K562 (cell line): Measurements from ENCODE around the gene MAD1L1. TPM values are rescaled to one million over a fixed set of nuclear protein-coding genes. Genes with fewer than 3 reads are reported as not detected.

ENCODE experiments used
- BHLHE40 ChIP-seq: IDR thresholded peaks from 2 replicates; pipeline ENCODE4 v1.6.1; 2011; ENCODE audit warnings: low read length, improper control_type of control experiment
- CBX1 ChIP-seq: sonication (generic); IDR thresholded peaks from 2 replicates; pipeline ENCODE4 v1.6.1; 2016; ENCODE audit warnings: antibody characterized with exemption, low read depth, mild to moderate bottlenecking
- EWSR1 ChIP-seq: fragments of 450-650 bp; IDR thresholded peaks from 2 replicates; pipeline ENCODE4 v1.6.1; 2018; ENCODE audit warnings: borderline replicate concordance, mild to moderate bottlenecking, low read depth, moderate library complexity; ENCODE audit not compliant: partially characterized antibody
- PRPF4 ChIP-seq: fragments of 200-400 bp; formaldehyde crosslinking; IDR thresholded peaks from one replicate; pipeline ENCODE4 v1.6.1; 2017; ENCODE audit warnings: low read length, low read depth, mild to moderate bottlenecking; ENCODE audit not compliant: insufficient read depth, poor library complexity, severe bottlenecking
- PTBP1 ChIP-seq: fragments of 200-400 bp; formaldehyde crosslinking; IDR thresholded peaks from 2 replicates; pipeline ENCODE4 v1.6.1; 2017; ENCODE audit warnings: low read depth, low read length
- RBM39 ChIP-seq: fragments of 200-400 bp; formaldehyde crosslinking; optimal IDR thresholded peaks from 2 replicates; pipeline ENCODE3; 2018; ENCODE audit warnings: low read depth, low read length
- SAFB2 ChIP-seq: fragments of 200-400 bp; formaldehyde crosslinking; IDR thresholded peaks from 2 replicates; pipeline ENCODE4 v1.6.1; 2018; ENCODE audit warnings: borderline replicate concordance, low read length, low read depth, moderate library complexity; ENCODE audit not compliant: severe bottlenecking
- SMARCE1 ChIP-seq: fragments of 450-650 bp; IDR thresholded peaks from 2 replicates; pipeline ENCODE4 v1.7.1; 2016; ENCODE audit warnings: mild to moderate bottlenecking
- SMC3 ChIP-seq: conservative IDR thresholded peaks from 2 replicates; pipeline ENCODE4 v1.6.1; 2011; ENCODE audit warnings: low read depth, low read length, improper control_type of control experiment; ENCODE audit not compliant: insufficient read depth
- SPI1 ChIP-seq: IDR thresholded peaks from 2 replicates; pipeline ENCODE4 v1.6.1; 2011; ENCODE audit warnings: low read depth, low read length, control low read depth, borderline replicate concordance
- TCF3 ChIP-seq: sonication (generic); formaldehyde crosslinking; IDR thresholded peaks from 2 replicates; pipeline ENCODE4 v1.4.0; 2020; ENCODE audit warnings: mild to moderate bottlenecking, missing genetic modification reagents
- TCF7L2 ChIP-seq: fragments of 150-350 bp; IDR thresholded peaks from 2 replicates; pipeline ENCODE4 v1.6.1; 2016; ENCODE audit warnings: low read depth, mild to moderate bottlenecking, low read length, moderate library complexity
- TEAD1 ChIP-seq, 2 experiments: fragments of 450-650 bp in 1 of 2; sonication (generic) in 1 of 2; formaldehyde crosslinking; IDR thresholded peaks; 2 replicates each; pipeline versions ENCODE4 v1.4.0 to v1.8.0; 2020 to 2022; ENCODE audit warnings: mild to moderate bottlenecking in 2 of 2, missing genetic modification reagents in 1 of 2
- ZNF23 ChIP-seq: fragments of 250-450 bp; sonication (Bioruptor Pico); IDR thresholded peaks from 2 replicates; pipeline ENCODE4 v1.4.0; 2020; ENCODE audit warnings: mild to moderate bottlenecking
- ZNF507 ChIP-seq: conservative IDR thresholded peaks from 2 replicates; pipeline ENCODE4 v1.6.1; 2017; ENCODE audit warnings: missing genetic modification characterization, missing compliant biosample characterization
- ZZZ3 ChIP-seq: fragments of 450-650 bp; IDR thresholded peaks from 2 replicates; pipeline ENCODE4 v1.6.1; 2016; ENCODE audit warnings: antibody characterized with exemption, mild to moderate bottlenecking, moderate library complexity
- polyA plus RNA-seq, 8 experiments: library from polyadenylated mRNA; depleted of rRNA in 4 of 8; stranded (reverse) in 5 of 8; unstranded in 3 of 8; fragments of >200 nt; fragmentation: Nextera tagmentation in 2 of 8; fragmentation: Illumina TruSeq in 1 of 8; extraction: Ambion mirVana in 2 of 8; extraction: Trizol in 1 of 8; gene quantifications; 2 replicates each; pipeline versions ENCODE4 v1.2.1 to v1.2.3, GENCODE V29; 2011 to 2014; ENCODE audit warnings: inconsistent platforms in 1 of 8, missing spikeins in 1 of 8
- total RNA-seq, 7 experiments: library from RNA; depleted of rRNA in 6 of 7; stranded (reverse); fragments of >200 nt in 6 of 7; fragmentation: Illumina TruSeq in 2 of 7; extraction: Trizol in 2 of 7; gene quantifications; 2 replicates each; pipeline versions ENCODE4 v1.2.1 to v1.2.3, GENCODE V29; 2011 to 2021; ENCODE audit warnings: low replicate concordance in 1 of 7
- TF ChIP-seq, protein P1 (sequence below): sonication (generic); formaldehyde crosslinking; IDR thresholded peaks from 2 replicates; pipeline ENCODE4 v1.8.0; 2022; ENCODE audit warnings: mild to moderate bottlenecking, missing genetic modification reagents, borderline replicate concordance
- TF ChIP-seq, protein P2 (sequence below): IDR thresholded peaks from 3 replicates; pipeline ENCODE4 v1.6.1; 2011; ENCODE audit warnings: borderline replicate concordance, mild to moderate bottlenecking, moderate library complexity; ENCODE audit not compliant: insufficient read length; ENCODE audit errors: extremely low read depth
- TF ChIP-seq, protein P3 (sequence below), 2 experiments: IDR thresholded peaks; 2 replicates each; pipeline ENCODE4 v1.6.1; 2011; ENCODE audit warnings: borderline replicate concordance in 1 of 2, control low read depth in 1 of 2, low read depth in 1 of 2, low read length in 1 of 2, mild to moderate bottlenecking in 1 of 2, mixed read lengths in 1 of 2, moderate library complexity in 1 of 2; ENCODE audit not compliant: insufficient read depth in 1 of 2, insufficient read length in 1 of 2, poor library complexity in 1 of 2, severe bottlenecking in 1 of 2; ENCODE audit errors: extremely low read depth in 1 of 2
- TF ChIP-seq, protein P4 (sequence below): fragments of 250-450 bp; sonication (Bioruptor Pico); IDR thresholded peaks from 2 replicates; pipeline ENCODE4 v1.8.0; 2022; ENCODE audit warnings: moderate library complexity, mild to moderate bottlenecking, inconsistent platforms

MAD1L1 gene
- total and polyA plus RNA-seq, 9 of the 15 experiments (the other 6 are each of a cell fraction or from before 2014, with no cell fraction given), result 1.7 to 89.7 (median 18.0) TPM

DNA sequence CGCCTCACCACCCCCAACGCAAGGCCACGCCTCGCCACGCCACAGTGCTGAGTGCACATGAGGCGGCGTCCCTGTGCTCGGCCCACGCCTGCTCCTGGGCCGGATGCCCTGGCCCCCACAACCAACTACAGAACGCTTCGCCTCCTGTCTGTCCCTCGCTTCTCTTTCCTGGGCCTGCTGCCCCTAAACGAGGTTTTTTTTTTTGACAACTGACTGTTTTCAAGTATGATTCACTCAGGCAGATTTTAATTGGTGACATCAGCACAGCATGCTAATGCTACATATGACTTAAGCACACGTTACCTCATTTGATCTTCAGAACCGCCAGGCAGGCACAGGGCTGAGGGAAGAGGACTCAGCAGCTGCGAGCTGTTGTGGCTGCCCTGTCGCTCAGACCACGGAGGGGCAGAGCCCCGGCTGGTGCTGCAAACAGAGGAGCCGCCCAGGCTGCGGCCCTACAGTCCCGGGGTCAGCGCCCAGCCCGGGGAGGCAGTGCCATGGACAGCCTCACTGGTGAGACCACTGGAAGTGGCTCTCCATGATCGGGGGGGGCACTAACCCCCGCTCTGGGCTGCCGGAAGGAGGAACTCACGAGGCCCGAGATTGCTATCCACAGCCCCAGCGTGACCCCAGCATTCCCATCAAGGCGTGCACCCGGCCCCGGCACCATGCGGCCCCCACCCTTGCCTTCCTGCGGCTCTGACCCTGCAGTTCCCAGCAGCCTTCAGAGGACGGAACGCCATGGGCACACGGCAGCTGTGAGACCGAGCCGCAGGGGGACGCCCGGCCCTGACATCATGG, 212.8 kb downstream of the MAD1L1 start (continued):
- TF ChIP-seq SMARCE1, result no peak; the same call in 1 of the 2 replicates
- TF ChIP-seq BHLHE40, result peak; percentile 88
- peak; percentile 41; the same call in 1 of the 2 replicates for TF ChIP-seq TCF3
- no peak for TF ChIP-seq PRPF4
- no peak; the same call in 1 of the 2 replicates for TF ChIP-seq ZNF23
- TF ChIP-seq PTBP1, result no peak
- no peak for TF ChIP-seq RBM39
- TF ChIP-seq SMC3, result no peak
- no peak for TF ChIP-seq EWSR1
- TF ChIP-seq CBX1, result peak; percentile 81; the same call in 1 of the 2 replicates
- TF ChIP-seq TEAD1 (CRISPR knock-in tag; IDR thresholded peaks at IDR 0.05), result peak; percentile 28 to 33; a peak in 2 of 4 replicates
- TF ChIP-seq ZZZ3, result no peak
- TF ChIP-seq SPI1, result no peak
- TF ChIP-seq, protein P1, sequence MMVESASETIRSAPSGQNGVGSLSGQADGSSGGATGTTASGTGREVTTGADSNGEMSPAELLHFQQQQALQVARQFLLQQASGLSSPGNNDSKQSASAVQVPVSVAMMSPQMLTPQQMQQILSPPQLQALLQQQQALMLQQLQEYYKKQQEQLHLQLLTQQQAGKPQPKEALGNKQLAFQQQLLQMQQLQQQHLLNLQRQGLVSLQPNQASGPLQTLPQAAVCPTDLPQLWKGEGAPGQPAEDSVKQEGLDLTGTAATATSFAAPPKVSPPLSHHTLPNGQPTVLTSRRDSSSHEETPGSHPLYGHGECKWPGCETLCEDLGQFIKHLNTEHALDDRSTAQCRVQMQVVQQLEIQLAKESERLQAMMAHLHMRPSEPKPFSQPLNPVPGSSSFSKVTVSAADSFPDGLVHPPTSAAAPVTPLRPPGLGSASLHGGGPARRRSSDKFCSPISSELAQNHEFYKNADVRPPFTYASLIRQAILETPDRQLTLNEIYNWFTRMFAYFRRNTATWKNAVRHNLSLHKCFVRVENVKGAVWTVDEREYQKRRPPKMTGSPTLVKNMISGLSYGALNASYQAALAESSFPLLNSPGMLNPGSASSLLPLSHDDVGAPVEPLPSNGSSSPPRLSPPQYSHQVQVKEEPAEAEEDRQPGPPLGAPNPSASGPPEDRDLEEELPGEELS (CRISPR knock-in tag), result 0 out of 2 replicates have a peak, but pooled peaks have one; percentile 59
- TF ChIP-seq, protein P2, sequence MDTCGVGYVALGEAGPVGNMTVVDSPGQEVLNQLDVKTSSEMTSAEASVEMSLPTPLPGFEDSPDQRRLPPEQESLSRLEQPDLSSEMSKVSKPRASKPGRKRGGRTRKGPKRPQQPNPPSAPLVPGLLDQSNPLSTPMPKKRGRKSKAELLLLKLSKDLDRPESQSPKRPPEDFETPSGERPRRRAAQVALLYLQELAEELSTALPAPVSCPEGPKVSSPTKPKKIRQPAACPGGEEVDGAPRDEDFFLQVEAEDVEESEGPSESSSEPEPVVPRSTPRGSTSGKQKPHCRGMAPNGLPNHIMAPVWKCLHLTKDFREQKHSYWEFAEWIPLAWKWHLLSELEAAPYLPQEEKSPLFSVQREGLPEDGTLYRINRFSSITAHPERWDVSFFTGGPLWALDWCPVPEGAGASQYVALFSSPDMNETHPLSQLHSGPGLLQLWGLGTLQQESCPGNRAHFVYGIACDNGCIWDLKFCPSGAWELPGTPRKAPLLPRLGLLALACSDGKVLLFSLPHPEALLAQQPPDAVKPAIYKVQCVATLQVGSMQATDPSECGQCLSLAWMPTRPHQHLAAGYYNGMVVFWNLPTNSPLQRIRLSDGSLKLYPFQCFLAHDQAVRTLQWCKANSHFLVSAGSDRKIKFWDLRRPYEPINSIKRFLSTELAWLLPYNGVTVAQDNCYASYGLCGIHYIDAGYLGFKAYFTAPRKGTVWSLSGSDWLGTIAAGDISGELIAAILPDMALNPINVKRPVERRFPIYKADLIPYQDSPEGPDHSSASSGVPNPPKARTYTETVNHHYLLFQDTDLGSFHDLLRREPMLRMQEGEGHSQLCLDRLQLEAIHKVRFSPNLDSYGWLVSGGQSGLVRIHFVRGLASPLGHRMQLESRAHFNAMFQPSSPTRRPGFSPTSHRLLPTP, result no peak
- TF ChIP-seq, protein P3, sequence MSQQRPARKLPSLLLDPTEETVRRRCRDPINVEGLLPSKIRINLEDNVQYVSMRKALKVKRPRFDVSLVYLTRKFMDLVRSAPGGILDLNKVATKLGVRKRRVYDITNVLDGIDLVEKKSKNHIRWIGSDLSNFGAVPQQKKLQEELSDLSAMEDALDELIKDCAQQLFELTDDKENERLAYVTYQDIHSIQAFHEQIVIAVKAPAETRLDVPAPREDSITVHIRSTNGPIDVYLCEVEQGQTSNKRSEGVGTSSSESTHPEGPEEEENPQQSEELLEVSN (IDR thresholded peaks at IDR 0.05; ENCODE audit: borderline replicate concordance in 1 of 2, extremely low read depth in 1 of 2, insufficient read depth in 1 of 2, insufficient read length in 1 of 2, low read depth in 1 of 2, low read length in 1 of 2, poor library complexity in 1 of 2, severe bottlenecking in 1 of 2), result peak; percentile 84 to 89
- no peak for TF ChIP-seq TCF7L2
- TF ChIP-seq SAFB2, result no peak
- no peak for TF ChIP-seq ZNF507 (tag)
- TF ChIP-seq, protein P4, sequence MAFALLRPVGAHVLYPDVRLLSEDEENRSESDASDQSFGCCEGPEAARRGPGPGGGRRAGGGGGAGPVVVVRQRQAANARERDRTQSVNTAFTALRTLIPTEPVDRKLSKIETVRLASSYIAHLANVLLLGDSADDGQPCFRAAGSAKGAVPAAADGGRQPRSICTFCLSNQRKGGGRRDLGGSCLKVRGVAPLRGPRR, result peak; percentile 66; the same call in 1 of the 2 replicates
